ENCODE measurements around the gene TMEM132E. TPM values are rescaled to one million over a fixed set of nuclear protein-coding genes. Genes with fewer than 3 reads are reported as not detected.

The TMEM132E gene
- total RNA-seq, 1 experiment from 2014 or later = 0.42 TPM

DNA sequence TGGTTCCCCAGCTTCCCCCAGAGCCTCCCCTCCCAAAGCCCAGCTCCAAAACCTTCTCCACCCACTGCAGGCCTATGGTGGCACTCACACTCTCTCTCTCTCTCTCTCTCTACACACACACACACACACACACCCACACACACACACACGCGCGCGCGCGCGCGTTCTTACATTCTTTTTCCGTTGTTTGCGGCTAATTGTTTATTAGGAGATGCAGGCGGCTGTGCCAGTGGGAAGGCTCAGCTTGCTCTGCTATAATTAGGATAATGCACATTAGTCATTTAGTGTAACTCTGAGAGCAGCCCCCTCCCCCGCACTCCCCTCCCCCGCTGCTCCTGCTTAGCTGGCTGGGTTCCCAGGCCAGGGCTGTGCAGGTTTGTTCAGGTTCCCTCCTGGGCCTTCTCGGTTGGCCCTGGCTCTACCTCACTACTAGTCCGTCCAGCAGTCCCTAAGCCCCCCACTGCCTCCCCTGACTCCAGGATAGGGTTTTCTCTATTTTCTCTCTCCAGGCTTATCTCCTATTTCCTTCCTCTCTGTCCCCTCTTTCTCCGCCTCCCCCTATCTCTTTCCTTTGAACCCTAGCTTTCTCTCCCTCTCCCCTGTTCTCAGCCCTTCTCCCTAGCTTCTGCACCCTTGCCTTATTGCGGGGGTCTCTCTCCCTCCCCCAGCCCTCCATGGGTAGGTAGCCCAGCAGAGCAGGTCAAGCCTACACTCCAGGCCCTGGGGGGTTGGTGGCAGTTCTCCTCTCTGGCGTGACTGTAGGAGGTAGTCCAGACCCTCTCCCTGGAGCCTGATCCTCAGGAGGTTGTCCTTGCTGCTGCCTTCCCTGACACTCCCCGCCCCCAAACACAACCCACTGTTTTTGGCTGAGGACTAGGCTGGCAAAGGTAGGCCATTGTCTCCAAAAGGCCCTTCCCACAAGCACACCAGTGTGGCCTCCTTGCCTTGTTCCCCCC lies 34.0 kb downstream of the TMEM132E start:
- Histone ChIP-seq H3K18ac (ENCODE audit: insufficient read length, low read depth, low read length) (peak overlapping the region; percentile 5), H3K23me2 (ENCODE audit: insufficient read length, low read depth, low read length, poor library complexity, severe bottlenecking) (no peaks in the 10 kb centered on the region), H3K4me1 (ENCODE audit: insufficient read depth, low read length) (peaks cover 25% of the 10 kb centered on the region; the same call in 1 of the 2 replicates), H3K9me3 (ENCODE audit: control insufficient read depth, low read depth, low read length) (no peaks in the 10 kb centered on the region), H3K9ac (ENCODE audit: extremely low read depth, insufficient read length, low read length) (no peak overlapping the region), H3K14ac (ENCODE audit: insufficient read depth, low read length) (0 out of 2 replicates have a peak overlapping the region, but pooled peaks have one; percentile 54), H2BK5ac (ENCODE audit: insufficient read length, low read length) (no peak overlapping the region), H4K5ac (ENCODE audit: insufficient read length, low read depth, low read length) (no peak overlapping the region), H3K27ac (ENCODE audit: insufficient read length, low read depth, low read length) (no peak overlapping the region), H4K20me1 (ENCODE audit: control insufficient read depth, insufficient read depth, insufficient read length) (no peaks in the 10 kb centered on the region), H3K4ac (ENCODE audit: low read depth, low read length) (no peak overlapping the region; the same call in 1 of the 2 replicates), H3T11ph (ENCODE audit: low read length) (no peak overlapping the region), H3K79me2 (ENCODE audit: insufficient read depth, low read length) (no peaks in the 10 kb centered on the region), H3K23ac (ENCODE audit: insufficient read length, low read depth, low read length) (no peak overlapping the region), H3K27me3 (ENCODE audit: insufficient read depth, low read length) (no peaks in the 10 kb centered on the region; the same call in 1 of the 2 replicates), H3K4me2 (ENCODE audit: insufficient read depth, insufficient read length, low read length) (no peak overlapping the region), H2AFZ (ENCODE audit: low read length) (no peak overlapping the region), H4K8ac (replicated peaks; ENCODE audit: insufficient read length, low read depth, low read length) (no peak overlapping the region), H2BK12ac (ENCODE audit: insufficient read length, low read depth, low read length) (peak overlapping the region; percentile 76), H2BK20ac (ENCODE audit: low read depth, low read length, poor library complexity, severe bottlenecking) (no peak overlapping the region), H2BK120ac (ENCODE audit: low read depth, low read length, poor library complexity, severe bottlenecking) (no peak overlapping the region), H4K91ac (ENCODE audit: insufficient read length, low read depth, low read length) (no peak overlapping the region), H3K56ac (ENCODE audit: insufficient read length, low read depth, low read length) (no peak overlapping the region), H2AK5ac (ENCODE audit: insufficient read length, low read length) (no peak overlapping the region), H3K79me1 (ENCODE audit: insufficient read depth, low read depth, low read length, poor library complexity, severe bottlenecking) (no peaks in the 10 kb centered on the region), H2BK15ac (ENCODE audit: low read depth, low read length) (no peak overlapping the region)
- Mint-ChIP-seq H3K4me3 (peak overlapping the region in 1 of 2 experiments; percentile 22; a peak in 2 of 5 replicates), H3K4me1 (peaks cover 68 to 75% of the 10 kb centered on the region in 2 experiments), H3K27me3 (ENCODE audit: low read depth) (peaks cover 38% of the 10 kb centered on the region), H3K36me3 (ENCODE audit: insufficient read depth in 1 of 3, low read depth in 3 of 3) (no peaks in the 10 kb centered on the region), H3K9me3 (peaks cover 0 to 2% of the 10 kb centered on the region in 2 experiments; a peak in 2 of 5 replicates), H3K27ac (peak overlapping the region in 2 of 3 experiments; percentile 56 to 77; a peak in 3 of 7 replicates)
- no peak for DNase-seq
- no CpG with 5 or more reads among the region's 19 CpGs for WGBS (ENCODE audit: extremely low coverage, insufficient read length, low lambda C conversion rate)
- TF ChIP-seq, protein P1, sequence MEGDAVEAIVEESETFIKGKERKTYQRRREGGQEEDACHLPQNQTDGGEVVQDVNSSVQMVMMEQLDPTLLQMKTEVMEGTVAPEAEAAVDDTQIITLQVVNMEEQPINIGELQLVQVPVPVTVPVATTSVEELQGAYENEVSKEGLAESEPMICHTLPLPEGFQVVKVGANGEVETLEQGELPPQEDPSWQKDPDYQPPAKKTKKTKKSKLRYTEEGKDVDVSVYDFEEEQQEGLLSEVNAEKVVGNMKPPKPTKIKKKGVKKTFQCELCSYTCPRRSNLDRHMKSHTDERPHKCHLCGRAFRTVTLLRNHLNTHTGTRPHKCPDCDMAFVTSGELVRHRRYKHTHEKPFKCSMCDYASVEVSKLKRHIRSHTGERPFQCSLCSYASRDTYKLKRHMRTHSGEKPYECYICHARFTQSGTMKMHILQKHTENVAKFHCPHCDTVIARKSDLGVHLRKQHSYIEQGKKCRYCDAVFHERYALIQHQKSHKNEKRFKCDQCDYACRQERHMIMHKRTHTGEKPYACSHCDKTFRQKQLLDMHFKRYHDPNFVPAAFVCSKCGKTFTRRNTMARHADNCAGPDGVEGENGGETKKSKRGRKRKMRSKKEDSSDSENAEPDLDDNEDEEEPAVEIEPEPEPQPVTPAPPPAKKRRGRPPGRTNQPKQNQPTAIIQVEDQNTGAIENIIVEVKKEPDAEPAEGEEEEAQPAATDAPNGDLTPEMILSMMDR (conservative IDR thresholded peaks at IDR 0.05) = no peak
